Immature natural killer cell (primary cell): ENCODE results near the gene HHATL. TPM values are rescaled to one million over a fixed set of nuclear protein-coding genes. Genes with fewer than 3 reads are reported as not detected.

ENCODE experiments used
- DNase-seq, 3 donors: peaks; one replicate each; pipeline ENCODE4 v3.0.0; 2022; ENCODE audit warnings: mixed read lengths in 1 of 3
- H3K27ac Mint-ChIP-seq, 6 donors: one replicate each; pipeline ENCODE4 v1.8.0; 2020; ENCODE audit warnings: mixed read lengths in 6 of 6, mild to moderate bottlenecking in 5 of 6, inconsistent platforms in 4 of 6, moderate library complexity in 3 of 6
- H3K27me3 Mint-ChIP-seq, 3 donors: one replicate each; pipeline ENCODE4 v1.8.0; 2020 to 2021; ENCODE audit warnings: low read depth in 3 of 3, mild to moderate bottlenecking in 3 of 3, mixed read lengths in 3 of 3, moderate library complexity in 3 of 3, inconsistent platforms in 1 of 3
- H3K36me3 Mint-ChIP-seq, 3 donors: one replicate each; pipeline ENCODE4 v1.8.0; 2020; ENCODE audit warnings: mixed read lengths in 3 of 3, inconsistent platforms in 2 of 3, mild to moderate bottlenecking in 2 of 3
- H3K4me1 Mint-ChIP-seq, 2 donors: one replicate each; pipeline ENCODE4 v1.8.0; 2020; ENCODE audit warnings: inconsistent platforms in 2 of 2, mild to moderate bottlenecking in 2 of 2, mixed read lengths in 2 of 2, moderate library complexity in 1 of 2
- H3K4me3 Mint-ChIP-seq, 5 donors: one replicate each; pipeline ENCODE4 v1.8.0; 2020; ENCODE audit warnings: mild to moderate bottlenecking in 5 of 5, mixed read lengths in 5 of 5, inconsistent platforms in 3 of 5, moderate library complexity in 3 of 5
- H3K9me3 Mint-ChIP-seq, 6 donors: one replicate each; pipeline ENCODE4 v1.8.0; 2020; ENCODE audit warnings: mild to moderate bottlenecking in 6 of 6, mixed read lengths in 6 of 6, inconsistent platforms in 4 of 6, moderate library complexity in 3 of 6
- polyA plus RNA-seq, 3 donors: library from polyadenylated mRNA; unstranded; fragments of 300-500 nt; fragmentation: Illumina TruSeq; gene quantifications; one replicate each; pipeline ENCODE4 v1.2.3, GENCODE V29; 2021

Gene HHATL
- polyA plus RNA-seq, 3 donors from 2014 or later, result not detected

GRCh38 chr3:42705058-42705767 lies 2.6 kb upstream of the HHATL start:
- no peaks in the 10 kb centered on the region for H3K9me3 Mint-ChIP-seq

GRCh38 chr3:42704136-42704841 lies 1.7 kb upstream of the HHATL start:
- no peak overlapping the region for H3K4me3 Mint-ChIP-seq
- no peaks in the 10 kb centered on the region for H3K36me3 Mint-ChIP-seq
- no peak for DNase-seq
- no peaks in the 10 kb centered on the region for H3K4me1 Mint-ChIP-seq
- peaks cover 4 to 10% (median 5%) of the 10 kb centered on the region in 3 donors for H3K27me3 Mint-ChIP-seq
- no peaks in the 10 kb centered on the region for H3K9me3 Mint-ChIP-seq
- no peak overlapping the region for H3K27ac Mint-ChIP-seq

More at GRCh38 chr3:42705058-42705767, 2.6 kb upstream of the HHATL start:
- Mint-ChIP-seq H3K4me3 (no peak overlapping the region), H3K36me3 (no peaks in the 10 kb centered on the region), H3K27me3 (peaks cover 2 to 7% (median 3%) of the 10 kb centered on the region in 3 donors), H3K27ac (no peak overlapping the region), H3K4me1 (no peaks in the 10 kb centered on the region)
- no peak for DNase-seq

- Mint-ChIP-seq H3K27me3 (peaks cover 4 to 10% (median 5%) of the 10 kb centered on the region in 3 donors), H3K36me3 (no peaks in the 10 kb centered on the region), H3K27ac (no peak overlapping the region), H3K9me3 (no peaks in the 10 kb centered on the region), H3K4me1 (peaks cover 3% of the 10 kb centered on the region in 2 donors), H3K4me3 (no peak overlapping the region)
- no peak for DNase-seq
Measured at GRCh38 chr3:42703695-42704025, 1.1 kb upstream of the HHATL start.

GRCh38 chr3:42702982-42703694 lies 540 bp upstream of the HHATL start:
- Mint-ChIP-seq H3K36me3 (no peaks in the 10 kb centered on the region), H3K9me3 (no peaks in the 10 kb centered on the region), H3K27ac (no peak overlapping the region), H3K27me3 (peaks cover 4 to 9% (median 7%) of the 10 kb centered on the region in 3 donors), H3K4me1 (peaks cover 5 to 6% of the 10 kb centered on the region in 2 donors), H3K4me3 (no peak overlapping the region)
- no peak for DNase-seq

GRCh38 chr3:42701371-42702065 lies 1.1 kb downstream of the HHATL start:
- H3K27ac Mint-ChIP-seq, result no peak overlapping the region
- peaks cover 4 to 10% (median 7%) of the 10 kb centered on the region in 3 donors for H3K27me3 Mint-ChIP-seq
- H3K4me3 Mint-ChIP-seq, result no peak overlapping the region
- no peaks in the 10 kb centered on the region for H3K36me3 Mint-ChIP-seq
- H3K9me3 Mint-ChIP-seq, result no peaks in the 10 kb centered on the region
- peaks cover 5 to 6% of the 10 kb centered on the region in 2 donors for H3K4me1 Mint-ChIP-seq
- DNase-seq, result peak; percentile 52 to 62 (median 55)

- Mint-ChIP-seq H3K4me3 (no peak overlapping the region), H3K9me3 (no peaks in the 10 kb centered on the region), H3K4me1 (peaks cover 5 to 6% of the 10 kb centered on the region in 2 donors), H3K36me3 (no peaks in the 10 kb centered on the region), H3K27ac (no peak overlapping the region), H3K27me3 (peaks cover 4 to 10% (median 7%) of the 10 kb centered on the region in 3 donors)
- no peak for DNase-seq
Measured at GRCh38 chr3:42700366-42701288, 2.0 kb downstream of the HHATL start.

GRCh38 chr3:42699511-42699971 lies 3.1 kb downstream of the HHATL start:
- Mint-ChIP-seq H3K36me3 (no peaks in the 10 kb centered on the region), H3K4me1 (peaks cover 5 to 6% of the 10 kb centered on the region in 2 donors), H3K27me3 (peaks cover 4 to 10% (median 7%) of the 10 kb centered on the region in 3 donors), H3K4me3 (no peak overlapping the region), H3K9me3 (no peaks in the 10 kb centered on the region), H3K27ac (no peak overlapping the region)
- no peak for DNase-seq

GRCh38 chr3:42698911-42699230 lies 3.7 kb downstream of the HHATL start:
- Mint-ChIP-seq H3K9me3 (no peaks in the 10 kb centered on the region), H3K4me1 (peaks cover 5 to 6% of the 10 kb centered on the region in 2 donors), H3K4me3 (peak overlapping the region in 1 of 5 donors; percentile 15), H3K27me3 (peaks cover 4 to 10% (median 7%) of the 10 kb centered on the region in 3 donors), H3K27ac (no peak overlapping the region), H3K36me3 (no peaks in the 10 kb centered on the region)
- peak; percentile 17 to 30 (median 27) for DNase-seq

- Mint-ChIP-seq H3K27me3 (peaks cover 4 to 10% (median 7%) of the 10 kb centered on the region in 3 donors), H3K4me3 (no peak overlapping the region), H3K4me1 (peaks cover 5 to 6% of the 10 kb centered on the region in 2 donors), H3K36me3 (no peaks in the 10 kb centered on the region), H3K9me3 (no peaks in the 10 kb centered on the region), H3K27ac (no peak overlapping the region)
- no peak for DNase-seq
Measured at GRCh38 chr3:42698216-42698910, 4.2 kb downstream of the HHATL start.

GRCh38 chr3:42697289-42698051 lies 5.1 kb downstream of the HHATL start:
- no peak for DNase-seq
- no peak overlapping the region for H3K4me3 Mint-ChIP-seq
- no peak overlapping the region for H3K27ac Mint-ChIP-seq
- H3K36me3 Mint-ChIP-seq, result no peaks in the 10 kb centered on the region
- peaks cover 4 to 10% (median 7%) of the 10 kb centered on the region in 3 donors for H3K27me3 Mint-ChIP-seq
- H3K9me3 Mint-ChIP-seq, result no peaks in the 10 kb centered on the region
- peaks cover 5 to 6% of the 10 kb centered on the region in 2 donors for H3K4me1 Mint-ChIP-seq

- Mint-ChIP-seq H3K27ac (no peak overlapping the region), H3K36me3 (no peaks in the 10 kb centered on the region), H3K4me1 (peaks cover 5 to 6% of the 10 kb centered on the region in 2 donors), H3K9me3 (no peaks in the 10 kb centered on the region), H3K4me3 (no peak overlapping the region), H3K27me3 (peaks cover 4 to 10% (median 7%) of the 10 kb centered on the region in 3 donors)
- no peak for DNase-seq
Measured at GRCh38 chr3:42696356-42697288, 6.0 kb downstream of the HHATL start.
